HepG2 (cell line): Measurements from ENCODE around the gene LARP1. TPM values are rescaled to one million over a fixed set of nuclear protein-coding genes. Genes with fewer than 3 reads are reported as not detected.

Experiments
- ATF1 ChIP-seq: IDR thresholded peaks from 2 replicates; pipeline ENCODE4 v1.6.1; 2016; ENCODE audit warnings: mild to moderate bottlenecking, control low read depth
- CBX1 ChIP-seq: IDR thresholded peaks from one replicate; pipeline ENCODE4 v1.6.1; 2016; ENCODE audit warnings: antibody characterized with exemption, low read depth
- HMG20B ChIP-seq: conservative IDR thresholded peaks from 2 replicates; pipeline ENCODE4 v1.6.1; 2016; ENCODE audit warnings: missing genetic modification reagents, missing compliant biosample characterization
- HNRNPK ChIP-seq: fragments of 200-400 bp; formaldehyde crosslinking; IDR thresholded peaks from 2 replicates; pipeline ENCODE4 v1.6.1; 2018; ENCODE audit warnings: low read length, low read depth, moderate library complexity, mild to moderate bottlenecking; ENCODE audit not compliant: poor library complexity, severe bottlenecking
- KDM5B ChIP-seq: sonication (generic); formaldehyde crosslinking; IDR thresholded peaks from 2 replicates; pipeline ENCODE4 v1.4.0; 2020; ENCODE audit warnings: missing genetic modification reagents, mild to moderate bottlenecking, borderline replicate concordance
- MZF1 ChIP-seq: sonication (generic); formaldehyde crosslinking; IDR thresholded peaks from 2 replicates; pipeline ENCODE4 v1.8.1; 2023; ENCODE audit warnings: mild to moderate bottlenecking, missing genetic modification reagents, borderline replicate concordance
- NR1H2 ChIP-seq: sonication (generic); formaldehyde crosslinking; IDR thresholded peaks from 2 replicates; pipeline ENCODE4 v1.8.1; 2022; ENCODE audit warnings: low read depth, missing genetic modification reagents, borderline replicate concordance
- PHF8 ChIP-seq: sonication (generic); formaldehyde crosslinking; IDR thresholded peaks from 2 replicates; pipeline ENCODE4 v1.5.0; 2020; ENCODE audit warnings: missing genetic modification reagents
- SNAI1 ChIP-seq: sonication (generic); formaldehyde crosslinking; IDR thresholded peaks from 2 replicates; pipeline ENCODE4 v1.5.0; 2020; ENCODE audit warnings: mild to moderate bottlenecking, missing genetic modification reagents, borderline replicate concordance
- ZNF24 ChIP-seq: fragments of 450-650 bp; IDR thresholded peaks from 2 replicates; pipeline ENCODE4 v1.6.1; 2017; ENCODE audit warnings: antibody characterized with exemption, mild to moderate bottlenecking
- ZNF292 ChIP-seq: sonication (generic); formaldehyde crosslinking; IDR thresholded peaks from 2 replicates; pipeline ENCODE4 v1.8.1; 2022; ENCODE audit warnings: mild to moderate bottlenecking, low read depth, missing genetic modification reagents, borderline replicate concordance
- ZNF564 ChIP-seq: sonication (generic); formaldehyde crosslinking; IDR thresholded peaks from 2 replicates; pipeline ENCODE4 v1.8.1; 2023; ENCODE audit warnings: mild to moderate bottlenecking, missing genetic modification reagents
- ZNF629 ChIP-seq: sonication (generic); formaldehyde crosslinking; conservative IDR thresholded peaks from 2 replicates; pipeline ENCODE4 v1.5.0; 2020; ENCODE audit warnings: missing genetic modification reagents
- ZSCAN21 ChIP-seq: sonication (generic); formaldehyde crosslinking; IDR thresholded peaks from 2 replicates; pipeline ENCODE4 v1.8.0; 2022; ENCODE audit warnings: mild to moderate bottlenecking, missing genetic modification reagents, moderate library complexity, borderline replicate concordance
- polyA plus RNA-seq, 8 experiments: library from polyadenylated mRNA; depleted of rRNA in 3 of 8; stranded (reverse) in 7 of 8; unstranded in 1 of 8; fragments of >200 nt; fragmentation: Illumina TruSeq in 4 of 8; extraction: Trizol in 4 of 8; gene quantifications; 2 replicates each; pipeline versions ENCODE4 v1.2.1 to v1.2.3, GENCODE V29; 2011 to 2016; ENCODE audit warnings: low read depth in 4 of 8, missing spikeins in 1 of 8, mixed read lengths in 1 of 8; ENCODE audit not compliant: insufficient read depth in 1 of 8
- total RNA-seq, 5 experiments: library from RNA; depleted of rRNA; stranded (reverse); fragments of >200 nt; fragmentation: Illumina TruSeq; extraction: Trizol; gene quantifications; 2 replicates each; pipeline ENCODE4 v1.2.3, GENCODE V29; 2016; ENCODE audit warnings: low read depth in 1 of 5
- TF ChIP-seq, protein P1 (sequence below): IDR thresholded peaks from 2 replicates; pipeline ENCODE4 v1.4.0; 2020; ENCODE audit warnings: mild to moderate bottlenecking, missing genetic modification reagents
- TF ChIP-seq, protein P2 (sequence below), 2 experiments: fragments of 450-650 bp in 1 of 2; sonication (generic) in 1 of 2; formaldehyde crosslinking in 1 of 2; IDR thresholded peaks; 2 replicates each; pipeline versions ENCODE4 v1.6.1 to v1.8.0; 2016 to 2022; ENCODE audit warnings: antibody characterized with exemption in 1 of 2, mild to moderate bottlenecking in 1 of 2, missing genetic modification reagents in 1 of 2

Gene LARP1
- total and polyA plus RNA-seq, 2 of the 13 experiments (the other 11 are each of a cell fraction or from before 2014, with no cell fraction given), result 45.2 to 61.4 TPM

DNA sequence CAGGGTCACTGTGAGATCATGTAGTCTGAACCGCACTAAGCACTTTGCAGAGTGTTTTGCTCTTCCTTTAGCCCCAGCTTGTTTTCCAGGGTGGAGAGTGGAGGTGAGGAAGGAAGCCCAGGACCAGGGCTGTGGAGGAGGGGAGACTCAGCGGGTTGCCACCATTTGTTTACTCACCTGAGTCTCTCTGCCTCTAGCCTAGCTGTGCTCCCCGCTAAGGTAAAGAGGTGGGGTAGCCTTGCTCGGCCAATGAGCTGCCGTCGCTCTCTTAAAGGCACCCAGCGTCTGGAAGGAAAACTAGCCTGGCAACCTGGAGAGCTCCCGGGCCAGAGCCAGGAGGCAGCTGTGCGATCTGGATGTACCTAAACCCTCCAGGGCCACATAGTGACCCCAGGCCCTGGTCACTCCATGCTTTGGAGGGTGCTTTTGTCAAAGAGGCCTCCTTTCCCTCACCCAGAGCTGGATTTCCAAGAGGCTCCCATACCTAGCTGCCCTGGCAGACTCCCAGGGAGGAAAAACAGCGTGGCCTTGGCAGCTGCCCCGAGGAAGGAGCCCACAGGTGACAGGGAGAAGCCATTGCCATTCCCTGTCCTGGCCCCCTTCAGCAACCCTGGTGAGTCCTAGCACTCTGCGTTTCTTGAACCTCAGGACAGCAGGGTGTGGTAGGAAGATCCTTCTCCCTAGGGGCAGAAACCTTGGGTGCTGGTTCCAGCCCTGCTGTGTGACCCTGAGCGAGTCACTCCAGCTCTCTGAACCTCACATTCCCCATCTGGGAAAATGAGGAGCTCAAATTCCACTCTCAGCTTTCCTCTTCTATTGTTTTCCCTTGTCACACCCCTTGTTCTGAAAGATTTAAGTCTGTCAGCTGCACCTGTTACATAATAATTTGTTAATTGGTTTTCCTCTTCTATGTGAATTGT is 42.4 kb upstream of the LARP1 start (continued):
- no peak for TF ChIP-seq HMG20B (CRISPR knock-in tag)
- no peak for TF ChIP-seq ZSCAN21 (CRISPR knock-in tag)
- no peak for TF ChIP-seq ATF1
- TF ChIP-seq ZNF629, result no peak
- no peak for TF ChIP-seq NR1H2 (CRISPR knock-in tag)
- TF ChIP-seq, protein P1, sequence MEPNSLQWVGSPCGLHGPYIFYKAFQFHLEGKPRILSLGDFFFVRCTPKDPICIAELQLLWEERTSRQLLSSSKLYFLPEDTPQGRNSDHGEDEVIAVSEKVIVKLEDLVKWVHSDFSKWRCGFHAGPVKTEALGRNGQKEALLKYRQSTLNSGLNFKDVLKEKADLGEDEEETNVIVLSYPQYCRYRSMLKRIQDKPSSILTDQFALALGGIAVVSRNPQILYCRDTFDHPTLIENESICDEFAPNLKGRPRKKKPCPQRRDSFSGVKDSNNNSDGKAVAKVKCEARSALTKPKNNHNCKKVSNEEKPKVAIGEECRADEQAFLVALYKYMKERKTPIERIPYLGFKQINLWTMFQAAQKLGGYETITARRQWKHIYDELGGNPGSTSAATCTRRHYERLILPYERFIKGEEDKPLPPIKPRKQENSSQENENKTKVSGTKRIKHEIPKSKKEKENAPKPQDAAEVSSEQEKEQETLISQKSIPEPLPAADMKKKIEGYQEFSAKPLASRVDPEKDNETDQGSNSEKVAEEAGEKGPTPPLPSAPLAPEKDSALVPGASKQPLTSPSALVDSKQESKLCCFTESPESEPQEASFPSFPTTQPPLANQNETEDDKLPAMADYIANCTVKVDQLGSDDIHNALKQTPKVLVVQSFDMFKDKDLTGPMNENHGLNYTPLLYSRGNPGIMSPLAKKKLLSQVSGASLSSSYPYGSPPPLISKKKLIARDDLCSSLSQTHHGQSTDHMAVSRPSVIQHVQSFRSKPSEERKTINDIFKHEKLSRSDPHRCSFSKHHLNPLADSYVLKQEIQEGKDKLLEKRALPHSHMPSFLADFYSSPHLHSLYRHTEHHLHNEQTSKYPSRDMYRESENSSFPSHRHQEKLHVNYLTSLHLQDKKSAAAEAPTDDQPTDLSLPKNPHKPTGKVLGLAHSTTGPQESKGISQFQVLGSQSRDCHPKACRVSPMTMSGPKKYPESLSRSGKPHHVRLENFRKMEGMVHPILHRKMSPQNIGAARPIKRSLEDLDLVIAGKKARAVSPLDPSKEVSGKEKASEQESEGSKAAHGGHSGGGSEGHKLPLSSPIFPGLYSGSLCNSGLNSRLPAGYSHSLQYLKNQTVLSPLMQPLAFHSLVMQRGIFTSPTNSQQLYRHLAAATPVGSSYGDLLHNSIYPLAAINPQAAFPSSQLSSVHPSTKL (CRISPR knock-in tag), result no peak
- no peak for TF ChIP-seq MZF1 (CRISPR knock-in tag)
- no peak for TF ChIP-seq ZNF564 (CRISPR knock-in tag)
- TF ChIP-seq, protein P2, sequence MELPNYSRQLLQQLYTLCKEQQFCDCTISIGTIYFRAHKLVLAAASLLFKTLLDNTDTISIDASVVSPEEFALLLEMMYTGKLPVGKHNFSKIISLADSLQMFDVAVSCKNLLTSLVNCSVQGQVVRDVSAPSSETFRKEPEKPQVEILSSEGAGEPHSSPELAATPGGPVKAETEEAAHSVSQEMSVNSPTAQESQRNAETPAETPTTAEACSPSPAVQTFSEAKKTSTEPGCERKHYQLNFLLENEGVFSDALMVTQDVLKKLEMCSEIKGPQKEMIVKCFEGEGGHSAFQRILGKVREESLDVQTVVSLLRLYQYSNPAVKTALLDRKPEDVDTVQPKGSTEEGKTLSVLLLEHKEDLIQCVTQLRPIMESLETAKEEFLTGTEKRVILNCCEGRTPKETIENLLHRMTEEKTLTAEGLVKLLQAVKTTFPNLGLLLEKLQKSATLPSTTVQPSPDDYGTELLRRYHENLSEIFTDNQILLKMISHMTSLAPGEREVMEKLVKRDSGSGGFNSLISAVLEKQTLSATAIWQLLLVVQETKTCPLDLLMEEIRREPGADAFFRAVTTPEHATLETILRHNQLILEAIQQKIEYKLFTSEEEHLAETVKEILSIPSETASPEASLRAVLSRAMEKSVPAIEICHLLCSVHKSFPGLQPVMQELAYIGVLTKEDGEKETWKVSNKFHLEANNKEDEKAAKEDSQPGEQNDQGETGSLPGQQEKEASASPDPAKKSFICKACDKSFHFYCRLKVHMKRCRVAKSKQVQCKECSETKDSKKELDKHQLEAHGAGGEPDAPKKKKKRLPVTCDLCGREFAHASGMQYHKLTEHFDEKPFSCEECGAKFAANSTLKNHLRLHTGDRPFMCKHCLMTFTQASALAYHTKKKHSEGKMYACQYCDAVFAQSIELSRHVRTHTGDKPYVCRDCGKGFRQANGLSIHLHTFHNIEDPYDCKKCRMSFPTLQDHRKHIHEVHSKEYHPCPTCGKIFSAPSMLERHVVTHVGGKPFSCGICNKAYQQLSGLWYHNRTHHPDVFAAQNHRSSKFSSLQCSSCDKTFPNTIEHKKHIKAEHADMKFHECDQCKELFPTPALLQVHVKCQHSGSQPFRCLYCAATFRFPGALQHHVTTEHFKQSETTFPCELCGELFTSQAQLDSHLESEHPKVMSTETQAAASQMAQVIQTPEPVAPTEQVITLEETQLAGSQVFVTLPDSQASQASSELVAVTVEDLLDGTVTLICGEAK (IDR thresholded peaks at IDR 0.05), result no peak
- TF ChIP-seq, protein P2 (CRISPR knock-in tag; IDR thresholded peaks at IDR 0.05), result no peak
- TF ChIP-seq HNRNPK, result no peak
- TF ChIP-seq ZNF292 (CRISPR knock-in tag), result no peak; the same call in 1 of the 2 replicates
- TF ChIP-seq KDM5B (CRISPR knock-in tag), result peak; percentile 39; the same call in 1 of the 2 replicates
- no peak for TF ChIP-seq CBX1
- TF ChIP-seq SNAI1 (CRISPR knock-in tag), result no peak
- TF ChIP-seq ZNF24, result no peak
- TF ChIP-seq PHF8 (CRISPR knock-in tag), result no peak
